H1 (cell line): Measurements from ENCODE around the gene PSMB11. TPM values are rescaled to one million over a fixed set of nuclear protein-coding genes. Genes with fewer than 3 reads are reported as not detected.

Source experiments
- CTCF ChIA-PET: fragments of 300-600 bp; sonication (Branson Sonifier 250); formaldehyde crosslinking; loops from one replicate; lab custom pipeline; 2021; ENCODE audit not compliant: partially characterized antibody; lab: Charles Lee
- POLR2A ChIA-PET: fragments of 300-600 bp; sonication (Branson Sonifier 250); formaldehyde crosslinking; loops from one replicate; lab custom pipeline; 2021; ENCODE audit warnings: inconsistent platforms; ENCODE audit not compliant: partially characterized antibody; lab: Charles Lee
- DNase-seq, 2 experiments: peaks; one replicate each; pipeline versions ENCODE4 v3.0.0 to v3.0.0-alpha.2; 2010 to 2022; ENCODE audit warnings: low spot score in 2 of 2, low read depth in 1 of 2, mixed read lengths in 1 of 2
- FAIRE-seq: peaks from 2 replicates; lab custom pipeline; 2011; peaks lifted over from hg19 to GRCh38; lab: Jason Lieb, UNC
- H2AFZ ChIP-seq: 2 replicates; pipeline ENCODE4 v1.8.1; 2012; ENCODE audit warnings: low read length, inconsistent platforms
- H2AK5ac ChIP-seq: 2 replicates; pipeline ENCODE4 v1.6.1; 2013; ENCODE audit warnings: low read depth, low read length
- H2BK120ac ChIP-seq: replicated peaks from 2 replicates; pipeline ENCODE3; 2013; ENCODE audit warnings: low read depth, low read length, inconsistent platforms
- H2BK12ac ChIP-seq: 2 replicates; pipeline ENCODE4 v1.6.1; 2013; ENCODE audit warnings: low read depth, low read length
- H2BK15ac ChIP-seq: 2 replicates; pipeline ENCODE4 v1.6.1; 2013; ENCODE audit warnings: low read length
- H2BK20ac ChIP-seq: 2 replicates; pipeline ENCODE4 v1.6.1; 2013; ENCODE audit warnings: low read length
- H2BK5ac ChIP-seq: 2 replicates; pipeline ENCODE4 v1.6.1; 2013; ENCODE audit warnings: low read depth, low read length
- H3K14ac ChIP-seq: 2 replicates; pipeline ENCODE4 v1.6.1; 2013; ENCODE audit warnings: inconsistent platforms; ENCODE audit not compliant: insufficient read length
- H3K18ac ChIP-seq: 2 replicates; pipeline ENCODE4 v1.6.1; 2013; ENCODE audit warnings: low read length; ENCODE audit errors: extremely low read depth
- H3K23ac ChIP-seq: 2 replicates; pipeline ENCODE4 v1.6.1; 2013; ENCODE audit warnings: inconsistent platforms; ENCODE audit not compliant: insufficient read length
- H3K23me2 ChIP-seq: 2 replicates; pipeline ENCODE4 v1.6.1; 2013; ENCODE audit warnings: low read depth, low read length
- H3K27ac ChIP-seq: 2 replicates; pipeline ENCODE4 v1.6.1; 2011; ENCODE audit warnings: low read depth, low read length, inconsistent platforms
- H3K27me3 ChIP-seq, 4 experiments: replicated peaks in 1 of 4; 1 replicate in 1 of 4; 2 replicates in 3 of 4; pipeline versions ENCODE4 v1.6.1 to v1.8.1; 2011 to 2013; ENCODE audit warnings: low read length in 3 of 4, mild to moderate bottlenecking in 3 of 4, inconsistent platforms in 2 of 4, mixed read lengths in 2 of 4, moderate library complexity in 1 of 4; ENCODE audit not compliant: control insufficient read depth in 3 of 4, insufficient read depth in 3 of 4; ENCODE audit errors: extremely low read depth in 1 of 4
- H3K36me3 ChIP-seq, 4 experiments: 2 replicates each; pipeline versions ENCODE4 v1.6.1 to v1.8.1; 2011 to 2013; ENCODE audit warnings: mild to moderate bottlenecking in 4 of 4, low read length in 3 of 4, moderate library complexity in 2 of 4, control low read depth in 1 of 4, inconsistent platforms in 1 of 4; ENCODE audit not compliant: insufficient read depth in 4 of 4, control insufficient read depth in 2 of 4
- H3K4ac ChIP-seq: replicated peaks from 2 replicates; pipeline ENCODE3; 2013; ENCODE audit warnings: low read length, low read depth, mixed read lengths, inconsistent platforms; ENCODE audit not compliant: insufficient read length
- H3K4me1 ChIP-seq, 4 experiments: replicated peaks in 1 of 4; 1 replicate in 1 of 4; 2 replicates in 3 of 4; pipeline versions ENCODE4 v1.6.1 to v1.8.1; 2011 to 2013; ENCODE audit warnings: low read length in 3 of 4, inconsistent platforms in 2 of 4, mixed read lengths in 1 of 4; ENCODE audit not compliant: insufficient read depth in 4 of 4, control insufficient read depth in 3 of 4
- H3K4me2 ChIP-seq, 2 experiments: 2 replicates each; pipeline versions ENCODE4 v1.6.1 to v1.8.1; 2011 to 2013; ENCODE audit warnings: low read depth in 2 of 2, low read length in 2 of 2, control low read depth in 1 of 2, inconsistent platforms in 1 of 2, mild to moderate bottlenecking in 1 of 2; ENCODE audit not compliant: insufficient read depth in 1 of 2
- H3K4me3 ChIP-seq, 4 experiments: fragments of 200-600, 300-600 bp in 1 of 4; sonication (generic), shearing (Covaris generic), sonication (Bioruptor Twin) in 1 of 4; 2 replicates each; pipeline versions ENCODE4 v1.5.1 to v1.8.1; 2011 to 2016; ENCODE audit warnings: low read length in 4 of 4, low read depth in 3 of 4, control low read depth in 2 of 4, inconsistent platforms in 2 of 4, mild to moderate bottlenecking in 2 of 4, mixed read lengths in 1 of 4, moderate library complexity in 1 of 4; ENCODE audit not compliant: insufficient read depth in 2 of 4; ENCODE audit errors: extremely low read depth in 1 of 4
- H3K56ac ChIP-seq: replicated peaks from 2 replicates; pipeline ENCODE3; 2013; ENCODE audit warnings: low read depth, mild to moderate bottlenecking, mixed read lengths, low read length, inconsistent platforms; ENCODE audit not compliant: insufficient read length
- H3K79me1 ChIP-seq: 2 replicates; pipeline ENCODE4 v1.6.1; 2013; ENCODE audit warnings: low read depth, low read length, control low read depth
- H3K79me2 ChIP-seq, 2 experiments: 2 replicates each; pipeline versions ENCODE4 v1.6.1 to v1.8.1; 2012 to 2013; ENCODE audit warnings: low read length in 2 of 2, mild to moderate bottlenecking in 2 of 2, inconsistent platforms in 1 of 2; ENCODE audit not compliant: insufficient read depth in 2 of 2, control insufficient read depth in 1 of 2
- H3K9ac ChIP-seq, 4 experiments: replicated peaks in 1 of 4; 1 replicate in 1 of 4; 2 replicates in 3 of 4; pipeline versions ENCODE4 v1.6.1 to v1.8.1; 2011 to 2013; ENCODE audit warnings: low read depth in 3 of 4, low read length in 3 of 4, control low read depth in 2 of 4, mild to moderate bottlenecking in 2 of 4, moderate library complexity in 2 of 4, inconsistent platforms in 1 of 4; ENCODE audit errors: extremely low read depth in 1 of 4
- H3K9me3 ChIP-seq, 2 experiments: 2 replicates each; pipeline versions ENCODE4 v1.6.1 to v1.8.1; 2012 to 2013; ENCODE audit warnings: mild to moderate bottlenecking in 2 of 2, moderate library complexity in 2 of 2, control low read depth in 1 of 2, inconsistent platforms in 1 of 2, low read depth in 1 of 2, low read length in 1 of 2, mixed read lengths in 1 of 2; ENCODE audit not compliant: insufficient read depth in 2 of 2
- H4K20me1 ChIP-seq, 2 experiments: replicated peaks in 1 of 2; 2 replicates each; pipeline versions ENCODE3 to v1.8.1; 2011 to 2013; ENCODE audit warnings: inconsistent platforms in 2 of 2, low read length in 2 of 2, mild to moderate bottlenecking in 1 of 2; ENCODE audit not compliant: insufficient read depth in 2 of 2, control insufficient read depth in 1 of 2
- H4K5ac ChIP-seq: 2 replicates; pipeline ENCODE4 v1.6.1; 2013; ENCODE audit warnings: low read length, low read depth, mixed read lengths, inconsistent platforms; ENCODE audit not compliant: insufficient read length
- H4K8ac ChIP-seq: 2 replicates; pipeline ENCODE4 v1.8.0; 2013; ENCODE audit warnings: mild to moderate bottlenecking, moderate library complexity, low read length, inconsistent platforms; ENCODE audit not compliant: insufficient read depth; ENCODE audit errors: extremely low read depth
- H4K91ac ChIP-seq: replicated peaks from 2 replicates; pipeline ENCODE3; 2013; ENCODE audit warnings: low read length, mixed read lengths, inconsistent platforms; ENCODE audit not compliant: insufficient read length
- CHD1 ChIP-seq: IDR thresholded peaks from 2 replicates; pipeline ENCODE4 v1.6.1; 2012; ENCODE audit warnings: low read depth, low read length, improper control_type of control experiment
- TBP ChIP-seq: IDR thresholded peaks from 2 replicates; pipeline ENCODE4 v1.6.1; 2011; ENCODE audit warnings: low read depth, low read length, improper control_type of control experiment
- TEAD4 ChIP-seq: IDR thresholded peaks from 2 replicates; pipeline ENCODE4 v1.6.1; 2012; ENCODE audit warnings: low read depth, low read length, inconsistent platforms, mixed read lengths
- ZNF274 ChIP-seq: IDR thresholded peaks from 2 replicates; pipeline ENCODE4 v1.7.0; 2012; ENCODE audit warnings: low read length, borderline replicate concordance; ENCODE audit errors: extremely low read depth
- WGBS, 2 experiments: shearing (Covaris generic) in 1 of 2; methylation state at CpG; one replicate each; pipeline versions ENCODE4 v1.1.6 to v1.1.7; 2013 to 2015; ENCODE audit warnings: low lambda C conversion rate in 2 of 2, mixed read lengths in 2 of 2, inconsistent platforms in 1 of 2, low coverage in 1 of 2, missing lambda C conversion rate in 1 of 2; ENCODE audit not compliant: insufficient replicate concordance in 2 of 2, insufficient coverage in 1 of 2, insufficient read length in 1 of 2; ENCODE audit errors: extremely low coverage in 1 of 2, missing lambda C conversion rate in 1 of 2; 5-methylcytosine and 5-hydroxymethylcytosine counted together
- polyA plus RNA-seq, 7 experiments: library from polyadenylated mRNA; depleted of rRNA in 3 of 7; stranded (reverse) in 5 of 7; unstranded in 2 of 7; fragments of >200 nt in 5 of 7; fragments of 200-250 nt in 2 of 7; gene quantifications; 1 replicate in 5 of 7; 2 replicates in 1 of 7; 4 replicates in 1 of 7; pipeline versions ENCODE4 v1.2.1 to v1.2.3, GENCODE V29; 2011 to 2013; ENCODE audit warnings: missing spikeins in 2 of 7, mixed read lengths in 2 of 7
- total RNA-seq: library from RNA; stranded (reverse); fragmentation: NEBNext Ultra II Directional; extraction: Animal tissue kit (Norgen Biotek cat#: 25700); gene quantifications from 2 replicates; pipeline ENCODE4 v1.2.1, GENCODE V29; 2021

PSMB11 gene
- total and polyA plus RNA-seq, 2 of the 8 experiments (the other 6 are each of a cell fraction or from before 2014, with no cell fraction given), result not detected

- Histone ChIP-seq H2BK20ac (no peak overlapping the region), H4K91ac (no peak overlapping the region), H4K8ac (peak overlapping the region; percentile 97; the same call in 1 of the 2 replicates), H3K36me3 (peaks cover 2 to 42% (median 28%) of the 10 kb centered on the region in 4 experiments), H3K23me2 (peaks cover 3% of the 10 kb centered on the region), H3K79me1 (peaks cover 5% of the 10 kb centered on the region), H2BK12ac (peak overlapping the region; percentile 60; the same call in 1 of the 2 replicates), H3K27ac (peak overlapping the region; percentile 98), H3K27me3 (no peaks in the 10 kb centered on the region), H3K9ac (peak overlapping the region; percentile 75 to 99 (median 96)), H3K14ac (no peak overlapping the region), H4K20me1 (peaks cover 0 to 2% of the 10 kb centered on the region in 2 experiments), H2BK15ac (no peak overlapping the region), H3K56ac (no peak overlapping the region), H3K4me3 (peak overlapping the region; percentile 79 to 95 (median 88)), H3K9me3 (no peaks in the 10 kb centered on the region), H3K79me2 (peaks cover 0 to 24% of the 10 kb centered on the region in 2 experiments; a peak in 3 of 4 replicates), H2AFZ (no peak overlapping the region), H3K4ac (no peak overlapping the region), H2BK5ac (peak overlapping the region; percentile 100; the same call in 1 of the 2 replicates), H2AK5ac (no peak overlapping the region), H2BK120ac (no peak overlapping the region), H3K4me2 (peak overlapping the region; percentile 75 to 78), H4K5ac (no peak overlapping the region), H3K18ac (peak overlapping the region; percentile 97; the same call in 1 of the 2 replicates), H3K23ac (no peak overlapping the region), H3K4me1 (peaks cover 0 to 3% (median 1%) of the 10 kb centered on the region in 4 experiments; a peak in 2 of 7 replicates)
- TF ChIP-seq TEAD4 (no peak), TBP (no peak), CHD1 (no peak), ZNF274 (no peak)
- no peak for FAIRE-seq
- 42 to 100% methylated on average over 1 to 16 of the region's 17 CpGs for WGBS, 2 experiments
- ChIA-PET CTCF (interaction anchor here (0.5 to 3.0 kb wide), 10 partner anchors 11 to 464 kb away, joined by 3 to 19 read pairs (median 5); partner anchors contain the start of gene AJUBA), POLR2A (interaction anchor here (0.6 to 8.3 kb wide), 20 partner anchors 10 to 342 kb away, joined by 3 to 94 read pairs (median 8); partner anchors contain the start of genes ACIN1, AJUBA, C14orf119 and CDH24)
- DNase-seq, result no peak
Observed at GRCh38 chr14:23033801-23034497, 8.1 kb upstream of the PSMB11 start.
